ENCODE measurements around the gene IL21. TPM values are rescaled to one million over a fixed set of nuclear protein-coding genes. Genes with fewer than 3 reads are reported as not detected.
"Not testable (repeated sequence)": the region's sequence is repeated elsewhere in the genome, so short reads cannot be mapped to it uniquely, and the experiment has no call there.

IL21 gene
- total RNA-seq (2014; rRNA removed; shearing (Covaris generic)) = not detected in 2 replicates

GRCh38 chr4:122621016-122621507 lies at the start of gene IL21:
Gene IL21, minus strand, starts transcription at chr4:122621066. Its CDS starts 55 bp downstream, at chr4:122621011.
- in situ Hi-C loops (cut with HindIII; ENCODE audit: low sequenced_read_pairs) = no loop called here
- DNase-seq (ENCODE audit: low spot score) = no peak

DNA sequence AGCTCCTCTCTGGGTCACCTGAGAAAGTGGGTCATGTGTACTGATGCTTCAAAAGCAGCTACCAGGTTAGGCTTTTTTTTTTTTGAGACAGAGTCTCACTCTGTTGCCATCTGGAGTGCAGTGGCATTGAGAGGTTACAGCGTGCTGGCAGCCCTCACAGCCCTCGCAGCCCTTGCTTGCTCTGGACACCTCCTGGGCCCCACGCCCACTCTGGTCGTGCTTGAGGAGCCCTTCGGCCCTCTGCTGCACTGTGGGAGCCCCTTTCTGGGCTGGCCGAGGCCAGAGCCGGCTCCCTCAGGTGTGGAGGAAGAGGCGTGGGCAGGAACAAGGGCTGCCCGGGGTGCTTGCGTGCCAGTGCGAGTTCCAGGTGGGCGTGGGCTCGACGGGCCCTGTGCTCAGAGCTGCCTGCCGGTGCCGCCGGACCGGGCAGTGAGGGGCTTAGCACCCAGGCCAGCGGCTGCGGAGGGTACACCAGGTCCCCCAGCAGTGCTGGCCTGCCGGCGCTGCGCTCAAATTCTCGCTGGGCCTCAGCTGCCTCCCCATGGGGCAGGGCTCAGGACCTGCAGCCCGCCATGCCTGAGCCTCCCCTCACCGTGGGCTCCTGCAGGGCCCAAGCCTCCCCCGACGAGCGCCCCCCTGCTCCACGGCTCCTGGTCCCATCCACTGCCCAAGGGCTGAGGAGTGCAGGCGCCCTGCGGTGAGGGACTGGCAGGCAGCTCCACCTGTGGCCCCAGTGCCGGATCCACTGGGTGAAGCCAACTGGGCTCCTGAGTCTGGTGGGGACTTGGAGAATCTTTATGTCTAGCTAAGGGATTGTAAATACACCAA lies 49.3 kb upstream of the IL21 start:
- in situ Hi-C loops (cut with HindIII; ENCODE audit: low sequenced_read_pairs) = no loop called here
- DNase-seq (ENCODE audit: low spot score) = no peak

DNA sequence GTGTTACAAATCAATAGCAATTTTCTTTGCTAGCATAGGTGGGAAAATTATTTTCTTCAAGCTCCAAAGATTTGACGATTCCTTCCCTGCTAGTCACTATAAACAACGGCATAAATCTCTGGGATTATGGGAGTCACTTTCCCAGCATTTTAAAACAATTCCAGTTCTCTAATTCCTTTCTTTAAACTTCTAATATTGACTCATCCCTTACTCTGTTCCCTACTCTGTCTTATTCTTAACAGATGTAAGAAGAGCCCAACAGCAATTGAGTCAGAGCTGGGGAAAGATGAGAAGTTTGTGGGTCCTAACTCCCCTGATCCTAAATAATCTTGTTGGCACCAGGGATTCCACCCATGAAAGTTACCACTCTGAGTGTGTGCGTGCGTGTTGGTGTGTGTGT lies 47.4 kb upstream of the IL21 start:
- in situ Hi-C loops (cut with HindIII; ENCODE audit: low sequenced_read_pairs) = no loop called here

DNA sequence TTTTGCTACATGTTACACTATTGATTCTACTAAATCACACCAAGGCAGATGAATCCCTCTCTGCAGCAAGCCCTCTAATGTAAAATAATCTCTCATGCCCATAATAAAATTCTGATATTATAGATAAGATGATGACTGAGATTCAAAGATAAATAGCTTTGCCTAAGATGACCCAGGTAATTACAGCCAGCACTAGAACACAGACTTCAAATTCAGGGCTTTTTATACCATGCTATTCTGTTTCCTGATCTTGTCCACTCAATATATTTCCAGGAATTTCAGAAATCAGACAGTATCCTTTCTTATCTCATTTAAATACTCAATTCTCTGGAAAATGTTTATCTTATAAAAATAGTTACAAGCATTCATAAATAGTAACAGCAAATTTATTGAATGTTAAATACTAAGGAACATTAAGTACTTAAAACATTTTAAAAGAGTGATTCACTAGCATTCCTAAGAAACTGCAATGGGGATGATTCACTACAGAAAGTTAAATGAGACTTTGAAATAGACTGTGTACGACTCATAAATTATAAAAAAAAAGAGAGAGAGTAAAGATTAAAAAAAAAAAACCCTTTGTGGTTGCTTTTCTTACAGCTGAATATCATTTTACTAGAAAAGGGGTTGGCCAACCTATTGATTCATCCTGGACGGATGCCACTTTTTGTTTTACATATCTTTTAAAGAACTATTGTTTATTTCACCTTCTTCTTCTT lies 45.8 kb upstream of the IL21 start:
- in situ Hi-C loops (cut with HindIII; ENCODE audit: low sequenced_read_pairs) = no loop called here
- DNase-seq (ENCODE audit: low spot score) = no peak

More for the DNA sequence above, 47.4 kb upstream of the IL21 start:
- no peak for DNase-seq (ENCODE audit: low spot score)

DNA sequence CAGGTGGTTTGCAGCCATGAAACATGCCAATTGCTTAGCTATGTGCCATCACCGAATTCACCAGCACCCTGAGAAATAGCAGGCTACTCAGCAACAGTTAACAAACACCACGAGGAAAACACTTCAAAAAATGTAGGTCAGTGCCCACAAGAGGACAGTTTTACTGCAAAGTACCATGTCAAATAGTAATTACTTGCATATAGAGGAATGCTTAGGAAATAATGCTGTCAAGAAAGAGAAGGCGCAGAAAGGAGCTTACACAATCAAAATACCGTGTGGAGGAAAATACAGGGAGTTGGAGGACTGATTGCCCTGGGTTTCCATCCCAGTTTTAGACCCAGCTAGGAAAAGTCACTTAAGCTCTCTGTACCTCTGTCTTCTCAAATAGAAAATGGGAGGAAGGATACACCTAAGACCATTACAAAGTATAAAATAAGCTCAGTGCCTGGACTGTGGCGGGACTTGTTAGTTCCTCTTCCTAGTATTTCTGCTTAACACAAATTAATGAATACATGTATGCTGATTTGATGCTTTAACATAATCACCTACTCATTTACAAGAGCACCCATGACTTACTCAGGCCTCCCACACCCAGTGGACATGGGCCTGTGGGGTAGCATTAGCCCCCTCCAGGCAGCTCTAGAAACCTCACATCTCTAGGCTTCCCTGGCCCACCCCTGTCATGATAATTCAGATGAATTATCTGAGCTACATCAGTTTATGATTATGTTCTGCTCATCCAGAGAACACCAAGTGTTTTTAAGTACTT lies 44.5 kb upstream of the IL21 start:
- in situ Hi-C loops (cut with HindIII; ENCODE audit: low sequenced_read_pairs) = no loop called here
- no peak for DNase-seq (ENCODE audit: low spot score)

DNA sequence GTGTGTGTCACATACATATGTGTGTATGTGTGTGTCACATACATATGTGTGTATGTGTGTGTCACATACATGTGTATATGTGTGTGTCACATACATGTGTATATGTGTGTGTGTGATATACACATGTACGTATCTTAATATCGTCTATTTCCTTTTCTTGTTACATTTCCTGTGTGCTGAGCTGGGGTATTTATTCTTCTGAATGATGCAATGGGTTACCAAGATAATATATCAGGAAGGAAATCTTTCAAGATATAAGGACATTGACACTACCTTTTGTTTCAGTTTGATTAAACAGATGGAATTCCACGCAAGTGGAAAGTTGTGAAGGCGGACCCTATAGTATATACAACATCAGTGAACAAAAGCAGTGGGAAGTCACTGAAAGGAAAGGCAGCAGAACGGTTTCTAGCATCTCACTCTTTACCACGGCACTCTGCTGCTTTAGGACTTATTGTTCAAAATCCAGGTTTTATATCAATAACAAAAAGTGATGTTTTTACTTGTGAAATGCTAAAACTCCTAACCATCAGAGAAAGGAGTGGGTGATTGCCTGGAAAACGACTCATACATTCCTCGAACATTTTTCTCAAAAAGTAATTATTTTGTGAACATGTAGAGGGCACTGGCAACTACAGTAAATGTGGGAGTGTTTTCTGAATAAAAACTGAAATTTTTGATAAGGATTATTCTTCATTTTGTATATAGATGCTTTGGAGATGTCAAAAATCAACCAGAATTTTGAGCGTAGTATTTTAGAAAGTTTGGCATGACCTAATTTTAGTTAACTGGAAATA lies 43.1 kb upstream of the IL21 start:
- in situ Hi-C loops (cut with HindIII; ENCODE audit: low sequenced_read_pairs) = no loop called here
- no peak for DNase-seq (ENCODE audit: low spot score)

- in situ Hi-C loops (cut with HindIII; ENCODE audit: low sequenced_read_pairs) = no loop called here
- DNase-seq (ENCODE audit: low spot score) = no peak
Observed at GRCh38 chr4:122663291-122663690, 42.4 kb upstream of the IL21 start.

DNA sequence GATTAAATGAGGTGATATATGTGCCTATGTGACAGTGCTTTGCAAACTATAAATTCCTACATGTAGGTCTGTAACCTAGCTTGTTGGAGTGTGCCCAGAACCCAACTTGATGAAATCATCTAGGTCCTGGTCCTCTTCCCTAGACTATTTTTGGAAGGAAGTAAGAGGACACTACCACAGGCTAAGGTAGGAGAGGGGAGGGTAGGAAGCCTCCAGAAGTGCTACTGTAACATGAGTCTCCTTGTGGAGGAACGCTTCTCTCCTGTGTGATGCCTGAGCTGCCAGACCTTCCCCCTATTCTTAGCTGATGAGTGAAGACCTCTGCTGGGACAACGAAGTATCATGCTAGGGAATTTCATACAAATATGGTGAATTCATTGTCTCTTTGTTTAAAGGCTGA lies 41.8 kb upstream of the IL21 start:
- in situ Hi-C loops (cut with HindIII; ENCODE audit: low sequenced_read_pairs) = no loop called here
- DNase-seq (ENCODE audit: low spot score) = no peak

DNA sequence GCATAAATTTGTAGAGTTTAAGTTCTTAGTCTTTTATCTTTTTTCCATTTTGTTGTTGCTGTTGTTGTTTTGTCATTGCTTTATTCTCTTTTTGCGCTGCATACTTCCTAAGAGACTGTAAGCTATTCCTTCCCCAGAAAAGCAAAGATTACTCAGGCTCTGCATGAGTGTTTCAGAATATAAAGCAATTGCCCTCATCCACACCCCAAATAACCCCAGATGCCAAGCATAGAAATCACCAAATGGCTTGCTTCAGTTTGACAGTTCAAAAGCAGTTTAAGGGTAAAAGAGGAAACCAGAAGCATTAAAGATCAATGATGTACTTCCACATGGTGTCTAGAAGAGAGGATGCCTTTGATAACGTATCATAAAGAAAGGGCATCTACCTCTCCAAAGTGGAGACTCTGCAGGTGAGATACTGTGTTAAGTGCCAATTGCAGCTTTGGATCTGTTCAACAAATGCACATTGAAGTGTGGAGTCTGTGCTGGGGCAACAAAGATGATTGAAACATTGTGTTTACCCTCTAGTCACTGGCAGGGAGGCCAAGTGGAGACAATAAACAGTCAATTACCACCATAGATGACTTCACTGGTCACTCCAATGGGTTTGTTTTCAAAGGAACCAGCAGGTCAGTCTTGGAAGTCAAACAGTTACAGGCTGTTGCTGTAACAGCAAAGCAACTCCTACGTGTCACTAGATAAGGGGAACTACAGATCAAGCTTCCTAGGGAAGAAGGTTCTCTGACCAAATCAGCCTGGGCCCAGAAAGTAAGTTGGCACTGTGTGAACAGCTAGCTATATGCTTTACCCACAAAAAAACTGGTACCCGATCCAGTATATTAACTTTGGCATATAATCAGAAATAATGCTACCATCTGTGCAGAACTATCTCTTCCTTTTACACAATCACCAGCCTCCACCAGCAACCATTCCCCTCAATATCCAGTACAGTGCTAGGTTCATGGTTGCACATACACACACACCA lies 40.6 kb upstream of the IL21 start:
- in situ Hi-C loops (cut with HindIII; ENCODE audit: low sequenced_read_pairs) = no loop called here
- DNase-seq (ENCODE audit: low spot score) = no peak

DNA sequence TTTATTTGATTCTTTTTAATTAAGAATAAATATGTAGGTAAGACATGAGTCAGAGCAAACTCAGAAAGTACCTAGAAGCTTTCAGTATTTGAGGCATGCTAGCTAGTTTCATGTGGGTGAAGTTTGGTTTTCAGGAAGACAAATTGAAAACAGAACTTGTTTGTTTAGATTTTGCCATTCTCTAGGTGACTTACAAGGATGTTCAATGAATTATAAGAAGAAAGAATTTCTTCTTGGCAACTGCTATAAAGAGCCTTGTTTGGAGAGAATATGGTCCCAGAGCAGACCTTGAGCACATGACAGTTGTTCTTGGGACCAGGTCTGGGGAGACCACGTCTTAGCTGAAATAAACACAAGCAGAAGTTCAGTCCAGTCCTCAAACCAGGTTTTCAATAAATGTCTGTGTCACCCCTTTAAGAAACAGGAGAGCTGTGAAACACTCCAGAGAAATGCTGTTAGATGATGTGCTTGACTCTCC lies 38.0 kb upstream of the IL21 start:
- no peak for DNase-seq (ENCODE audit: low spot score)
- in situ Hi-C loops (cut with HindIII; ENCODE audit: low sequenced_read_pairs) = no loop called here

GRCh38 chr4:122658377-122658776 lies 37.5 kb upstream of the IL21 start:
- in situ Hi-C loops (cut with HindIII; ENCODE audit: low sequenced_read_pairs) = no loop called here
- no peak for DNase-seq (ENCODE audit: low spot score)

GRCh38 chr4:122657553-122657952 lies 36.7 kb upstream of the IL21 start:
- in situ Hi-C loops (cut with HindIII; ENCODE audit: low sequenced_read_pairs) = no loop called here
- no peak for DNase-seq (ENCODE audit: low spot score)

GRCh38 chr4:122656583-122656982 lies 35.7 kb upstream of the IL21 start:
- not testable (repeated sequence) for DNase-seq (ENCODE audit: low spot score)

DNA sequence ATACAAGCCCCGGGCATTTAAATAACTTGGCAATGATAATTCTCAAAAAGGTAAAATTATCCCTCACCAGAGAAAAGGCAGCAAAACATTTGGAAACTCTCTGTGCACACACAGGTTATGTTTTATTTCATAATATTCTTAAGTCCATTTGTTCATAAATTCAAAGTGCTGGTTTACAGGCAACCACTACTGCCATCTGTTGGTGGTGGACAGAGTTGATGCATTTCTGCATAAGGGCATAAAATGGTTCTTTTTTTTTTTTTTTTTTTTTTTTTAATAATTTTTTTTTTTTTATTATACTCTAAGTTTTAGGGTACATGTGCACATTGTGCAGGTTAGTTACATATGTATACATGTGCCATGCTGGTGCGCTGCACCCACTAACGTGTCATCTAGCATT lies 31.5 kb upstream of the IL21 start:
- in situ Hi-C loops (cut with HindIII; ENCODE audit: low sequenced_read_pairs) = no loop called here
- no peak for DNase-seq (ENCODE audit: low spot score)

More at GRCh38 chr4:122656583-122656982, 35.7 kb upstream of the IL21 start:
- in situ Hi-C loops (cut with HindIII; ENCODE audit: low sequenced_read_pairs) = not testable (repeated sequence)

DNA sequence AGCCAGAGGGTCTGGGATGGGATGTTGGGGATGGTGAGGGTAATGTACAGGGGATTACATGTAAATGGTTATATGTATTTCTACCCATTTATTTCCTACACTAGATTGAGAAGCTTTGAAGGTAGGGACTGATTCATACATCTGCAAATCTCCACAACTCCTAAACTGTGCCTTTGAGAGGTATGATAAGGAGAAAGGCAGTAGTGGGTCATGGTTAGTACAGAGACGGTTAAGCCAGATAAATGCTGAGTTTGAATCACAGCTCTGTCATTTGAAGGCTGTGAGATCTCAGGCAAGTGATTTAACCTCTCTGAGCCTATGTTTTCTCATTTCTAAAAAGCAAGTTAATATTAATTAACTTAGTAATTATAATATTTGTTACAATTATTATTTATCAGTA lies 29.3 kb upstream of the IL21 start:
- in situ Hi-C loops (cut with HindIII; ENCODE audit: low sequenced_read_pairs) = no loop called here
- no peak for DNase-seq (ENCODE audit: low spot score)

DNA sequence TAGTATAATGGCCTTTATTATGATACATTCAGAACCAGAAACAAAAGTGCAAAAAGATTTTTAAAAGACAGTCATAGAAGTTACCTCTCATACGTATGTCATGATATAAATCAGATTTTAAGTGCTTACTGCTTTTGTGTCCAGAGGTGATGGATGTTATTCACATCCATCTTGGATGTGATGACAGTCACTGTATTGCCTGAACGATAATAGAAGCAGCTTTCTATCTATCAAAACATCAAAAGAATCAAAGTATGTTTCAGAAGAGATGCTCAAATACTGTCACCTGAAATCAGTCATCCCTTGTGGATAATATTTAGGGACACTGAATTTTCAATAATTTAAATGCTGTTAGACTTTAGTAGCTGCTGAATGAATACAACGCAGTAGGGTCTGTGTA lies 26.8 kb upstream of the IL21 start:
- in situ Hi-C loops (cut with HindIII; ENCODE audit: low sequenced_read_pairs) = no loop called here
- no peak for DNase-seq (ENCODE audit: low spot score)

GRCh38 chr4:122643257-122643656 lies 22.4 kb upstream of the IL21 start:
- in situ Hi-C loops (cut with HindIII; ENCODE audit: low sequenced_read_pairs) = no loop called here
- no peak for DNase-seq (ENCODE audit: low spot score)

DNA sequence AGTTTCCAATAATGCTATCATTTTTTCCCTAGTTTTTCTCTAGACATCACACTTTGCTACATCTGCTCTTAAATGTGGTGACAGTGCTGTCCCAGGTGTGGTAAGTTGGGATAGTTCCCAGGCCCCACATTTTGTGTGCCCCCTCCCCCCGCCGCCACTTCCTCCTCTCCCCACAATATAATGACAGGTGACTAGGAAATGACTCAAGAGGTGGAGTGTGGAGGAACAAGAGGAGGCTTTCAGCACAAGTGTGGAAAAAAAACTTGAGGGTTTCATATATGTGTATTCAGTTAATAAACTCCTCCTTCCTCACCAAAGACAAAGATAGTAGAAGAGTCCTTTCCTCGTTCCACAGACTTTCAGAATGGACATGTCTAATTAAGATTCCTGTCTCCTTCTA lies 18.3 kb upstream of the IL21 start:
- DNase-seq (ENCODE audit: low spot score) = no peak
- in situ Hi-C loops (cut with HindIII; ENCODE audit: low sequenced_read_pairs) = no loop called here

All from G401 (cell line).